Right hindlimb (tissue), 1 donor: ENCODE measurements around the gene PTPRE.
A peak's percentile ranks its signal among the peaks of the same experiment; 100 is the strongest.

ENCODE experiments used
- DNase-seq: peaks from one replicate; pipeline ENCODE4 v3.0.0-alpha.2; 2018

Gene PTPRE

GRCh38 chr10:128029290-128029651 lies 122.4 kb downstream of the PTPRE start:
- DNase-seq, result no peak

GRCh38 chr10:128029731-128030369 lies 122.9 kb downstream of the PTPRE start:
- DNase-seq, result no peak

- no peak for DNase-seq
Measured at GRCh38 chr10:128030498-128031072, 123.7 kb downstream of the PTPRE start.

GRCh38 chr10:128031216-128031615 lies 124.3 kb downstream of the PTPRE start:
- no peak for DNase-seq

GRCh38 chr10:128032466-128032865 lies 125.6 kb downstream of the PTPRE start:
- DNase-seq, result no peak

GRCh38 chr10:128035557-128035973 lies 128.7 kb downstream of the PTPRE start:
- no peak for DNase-seq

- DNase-seq, result no peak
Measured at GRCh38 chr10:128036011-128036615, 129.2 kb downstream of the PTPRE start.

GRCh38 chr10:128036746-128037543 lies 130.0 kb downstream of the PTPRE start:
- no peak for DNase-seq

GRCh38 chr10:128040096-128040495 lies 133.2 kb downstream of the PTPRE start:
- no peak for DNase-seq

GRCh38 chr10:128040681-128041080 lies 133.8 kb downstream of the PTPRE start:
- DNase-seq, result no peak

GRCh38 chr10:128042131-128042610 lies 135.3 kb downstream of the PTPRE start:
- no peak for DNase-seq

GRCh38 chr10:128043259-128044045 lies 136.5 kb downstream of the PTPRE start:
- DNase-seq, result no peak

- no peak for DNase-seq
Measured at GRCh38 chr10:128044186-128044585, 137.3 kb downstream of the PTPRE start.

- DNase-seq, result no peak
Measured at GRCh38 chr10:128044961-128045832, 138.3 kb downstream of the PTPRE start.

- DNase-seq, result no peak
Measured at GRCh38 chr10:128045833-128046120, 138.9 kb downstream of the PTPRE start.

- no peak for DNase-seq
Measured at GRCh38 chr10:128046156-128046952, 139.5 kb downstream of the PTPRE start.

- no peak for DNase-seq
Measured at GRCh38 chr10:128046953-128047290, 140.0 kb downstream of the PTPRE start.

- DNase-seq, result peak; percentile 66
Measured at GRCh38 chr10:128047351-128047750, 140.4 kb downstream of the PTPRE start.

GRCh38 chr10:128047991-128048818 lies 141.3 kb downstream of the PTPRE start:
- no peak for DNase-seq

- DNase-seq, result no peak
Measured at GRCh38 chr10:128048819-128049210, 141.9 kb downstream of the PTPRE start.
